ENCODE results near the gene CLIC1. TPM values are rescaled to one million over a fixed set of nuclear protein-coding genes. Genes with fewer than 3 reads are reported as not detected.

CLIC1 gene
- polyA plus RNA-seq, 1 donor (not counting 4 experiments of a cell fraction or from before 2014, with no cell fraction given) = 832 TPM

GRCh38 chr6:31762356-31762755, 26.0 kb upstream of the CLIC1 start, which contains the start of gene SAPCD1:
Gene SAPCD1, plus strand, starts transcription at chr6:31762656. Its CDS starts 399 bp downstream, at chr6:31763055.
- no peak for FAIRE-seq
- no peaks in the 10 kb centered on the region for H3K9me3 ChIP-seq (ENCODE audit: control insufficient read depth, low read depth, low read length)
- no peak for DNase-seq (ENCODE audit: low read depth, low spot score)
- no peaks in the 10 kb centered on the region for H3K9me1 ChIP-seq (ENCODE audit: control insufficient read depth, extremely low read depth, insufficient read depth, low read length)
- H3K4me2 ChIP-seq (ENCODE audit: control insufficient read depth, extremely low read depth, insufficient read depth, low read depth, low read length) = no peak within 1 kb of the TSS
- H3K4me1 ChIP-seq (ENCODE audit: control insufficient read depth, extremely low read depth, insufficient read depth, low read length) = peaks cover 5% of the 10 kb centered on the region
- no peak within 1 kb of the TSS for H3K27ac ChIP-seq (ENCODE audit: control insufficient read depth, insufficient read depth, low read length)
- H3K4me3 ChIP-seq (ENCODE audit: control insufficient read depth in 2 of 3, extremely low read depth in 1 of 3, insufficient read depth in 2 of 3, low read depth in 1 of 3, low read length in 3 of 3) = no peak within 1 kb of the TSS
- peaks cover 6 to 13% of the 10 kb centered on the region in 2 experiments for H3K36me3 ChIP-seq (ENCODE audit: control insufficient read depth in 2 of 2, extremely low read depth in 1 of 2, insufficient read depth in 2 of 2, low read length in 2 of 2)
- H2AFZ ChIP-seq (ENCODE audit: control insufficient read depth, low read length) = no peak within 1 kb of the TSS
- no peak within 1 kb of the TSS for H3K9ac ChIP-seq (ENCODE audit: control insufficient read depth, extremely low read depth, insufficient read depth, low read length)
- H3K27me3 ChIP-seq (ENCODE audit: control insufficient read depth, extremely low read depth, insufficient read depth, low read length) = no peaks in the 10 kb centered on the region
- dilution Hi-C loops (cut with MboI; ENCODE audit: extremely low pct_ligation_motif_present, low sequenced_read_pairs) = no loop called here
- TF ChIP-seq EZH2 (IDR thresholded peaks at IDR 0.05; ENCODE audit: low read length) (no peak), CTCF (optimal IDR thresholded peaks at IDR 0.05 in 1 of 3, IDR thresholded peaks at IDR 0.05 in 1 of 3, conservative IDR thresholded peaks at IDR 0.05 in 1 of 3; ENCODE audit: extremely low read depth in 1 of 3, insufficient read depth in 2 of 3, low read length in 3 of 3) (no peak)
- no peaks in the 10 kb centered on the region for H3K79me2 ChIP-seq (ENCODE audit: control insufficient read depth, insufficient read depth, low read length)
- no peaks in the 10 kb centered on the region for H4K20me1 ChIP-seq (ENCODE audit: control insufficient read depth, extremely low read depth, insufficient read depth, low read length)

GRCh38 chr6:31761343-31761742, 25.0 kb upstream of the CLIC1 start:
- no peaks in the 10 kb centered on the region for H3K27me3 ChIP-seq (ENCODE audit: control insufficient read depth, extremely low read depth, insufficient read depth, low read length)
- H3K27ac ChIP-seq (ENCODE audit: control insufficient read depth, insufficient read depth, low read length) = no peak overlapping the region
- H4K20me1 ChIP-seq (ENCODE audit: control insufficient read depth, extremely low read depth, insufficient read depth, low read length) = no peaks in the 10 kb centered on the region
- TF ChIP-seq CTCF (optimal IDR thresholded peaks at IDR 0.05 in 1 of 3, IDR thresholded peaks at IDR 0.05 in 1 of 3, conservative IDR thresholded peaks at IDR 0.05 in 1 of 3; ENCODE audit: extremely low read depth in 1 of 3, insufficient read depth in 2 of 3, low read length in 3 of 3) (no peak), EZH2 (IDR thresholded peaks at IDR 0.05; ENCODE audit: low read length) (no peak)
- no peak overlapping the region for H3K4me3 ChIP-seq (ENCODE audit: control insufficient read depth in 2 of 3, extremely low read depth in 1 of 3, insufficient read depth in 2 of 3, low read depth in 1 of 3, low read length in 3 of 3)
- no peak overlapping the region for H3K4me2 ChIP-seq (ENCODE audit: control insufficient read depth, extremely low read depth, insufficient read depth, low read depth, low read length)
- FAIRE-seq (no peak), DNase-seq (ENCODE audit: low read depth, low spot score) (no peak)
- no peaks in the 10 kb centered on the region for H3K9me1 ChIP-seq (ENCODE audit: control insufficient read depth, extremely low read depth, insufficient read depth, low read length)
- peaks cover 5% of the 10 kb centered on the region for H3K4me1 ChIP-seq (ENCODE audit: control insufficient read depth, extremely low read depth, insufficient read depth, low read length)
- peaks cover 6 to 13% of the 10 kb centered on the region in 2 experiments for H3K36me3 ChIP-seq (ENCODE audit: control insufficient read depth in 2 of 2, extremely low read depth in 1 of 2, insufficient read depth in 2 of 2, low read length in 2 of 2)
- H3K79me2 ChIP-seq (ENCODE audit: control insufficient read depth, insufficient read depth, low read length) = no peaks in the 10 kb centered on the region
- no peaks in the 10 kb centered on the region for H3K9me3 ChIP-seq (ENCODE audit: control insufficient read depth, low read depth, low read length)
- dilution Hi-C loops (cut with MboI; ENCODE audit: extremely low pct_ligation_motif_present, low sequenced_read_pairs) = no loop called here
- H2AFZ ChIP-seq (ENCODE audit: control insufficient read depth, low read length) = no peak overlapping the region
- no peak overlapping the region for H3K9ac ChIP-seq (ENCODE audit: control insufficient read depth, extremely low read depth, insufficient read depth, low read length)

All from keratinocyte (primary cell).